ENCODE results near the gene WFS1. TPM values are rescaled to one million over a fixed set of nuclear protein-coding genes. Genes with fewer than 3 reads are reported as not detected.

WFS1 gene
- total RNA-seq, 4 donors from 2014 or later, result 31.5 to 124 (median 34.8) TPM

DNA sequence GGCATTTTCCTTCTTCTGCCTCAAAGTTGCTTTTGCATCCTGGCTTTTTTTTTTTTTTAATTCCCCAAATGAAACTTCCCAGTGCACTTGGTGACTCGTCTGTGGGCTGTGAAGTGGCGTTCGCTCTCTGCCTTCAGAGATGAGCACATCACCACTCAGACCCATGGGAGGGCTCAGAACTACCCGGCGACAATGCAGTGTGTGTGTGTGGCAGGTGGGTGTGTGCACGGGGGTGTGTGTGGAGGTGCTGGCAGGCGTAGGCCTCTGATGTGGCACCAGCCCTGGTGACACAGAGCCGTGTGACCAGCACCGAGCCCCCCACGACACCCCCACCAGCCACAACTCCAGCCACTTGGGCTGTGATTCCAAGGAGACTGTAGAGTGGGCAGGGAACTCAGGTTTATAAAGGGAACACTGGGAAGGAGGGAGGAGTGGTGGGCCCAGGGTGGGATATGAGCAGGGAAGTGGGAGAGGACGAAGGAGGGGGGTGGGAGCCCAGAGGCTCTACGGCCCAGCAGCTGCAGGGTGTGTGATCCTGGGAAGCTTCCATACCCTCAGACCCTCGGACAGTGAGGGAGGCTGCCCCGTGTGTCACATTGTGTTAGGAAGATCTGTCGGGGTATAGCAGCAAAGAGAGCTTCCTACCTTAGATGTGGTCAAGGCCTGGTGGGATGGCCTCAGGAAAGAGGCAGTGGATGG, 6.0 kb upstream of the WFS1 start:
- no peak for TF ChIP-seq POLR2AphosphoS5 (IDR thresholded peaks at IDR 0.05)
- TF ChIP-seq EP300 (IDR thresholded peaks at IDR 0.05), result no peak
- TF ChIP-seq POLR2A (IDR thresholded peaks at IDR 0.05), result no peak
- TF ChIP-seq CTCF (IDR thresholded peaks at IDR 0.05), result no peak
- no peaks in the 10 kb centered on the region for H3K27me3 ChIP-seq
- 76% methylated on average over 12 of the region's 15 CpGs for WGBS

DNA sequence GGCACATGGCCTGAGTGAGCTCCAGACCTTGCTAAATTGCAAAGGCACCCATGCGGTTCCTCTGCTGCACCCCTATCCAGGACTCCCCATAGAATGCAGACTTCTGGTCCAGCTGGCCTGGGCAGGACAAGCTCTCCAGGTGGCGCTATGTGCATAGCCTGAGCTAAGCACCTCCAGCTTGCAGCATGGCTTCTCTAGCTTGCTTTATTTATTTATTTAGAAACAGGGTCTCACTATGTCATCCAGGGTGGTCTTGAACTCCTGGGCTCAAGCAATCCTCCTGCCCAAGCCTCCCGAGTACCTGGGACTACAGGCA, 5.5 kb upstream of the WFS1 start:
- no peak for DNase-seq (ENCODE audit: low spot score in 2 of 2)
- Histone ChIP-seq H3K27ac (no peak overlapping the region), H3K9me3 (no peaks in the 10 kb centered on the region), H3K36me3 (no peaks in the 10 kb centered on the region), H3K4me3 (no peak overlapping the region), H3K4me1 (peaks cover 7% of the 10 kb centered on the region), H3K27me3 (no peaks in the 10 kb centered on the region)
- no peak for TF ChIP-seq POLR2AphosphoS5 (IDR thresholded peaks at IDR 0.05)
- peak in 1 of 2 donors; percentile 33 for TF ChIP-seq CTCF (IDR thresholded peaks at IDR 0.05)
- TF ChIP-seq EP300 (IDR thresholded peaks at IDR 0.05), result no peak
- WGBS, result 65% methylated on average over 2 of the region's 3 CpGs

More for the DNA sequence above, 6.0 kb upstream of the WFS1 start:
- Histone ChIP-seq H3K36me3 (no peaks in the 10 kb centered on the region), H3K4me1 (peaks cover 2% of the 10 kb centered on the region), H3K27ac (no peak overlapping the region), H3K9me3 (no peaks in the 10 kb centered on the region), H3K4me3 (no peak overlapping the region)
- DNase-seq (ENCODE audit: low spot score in 2 of 2), result no peak

DNA sequence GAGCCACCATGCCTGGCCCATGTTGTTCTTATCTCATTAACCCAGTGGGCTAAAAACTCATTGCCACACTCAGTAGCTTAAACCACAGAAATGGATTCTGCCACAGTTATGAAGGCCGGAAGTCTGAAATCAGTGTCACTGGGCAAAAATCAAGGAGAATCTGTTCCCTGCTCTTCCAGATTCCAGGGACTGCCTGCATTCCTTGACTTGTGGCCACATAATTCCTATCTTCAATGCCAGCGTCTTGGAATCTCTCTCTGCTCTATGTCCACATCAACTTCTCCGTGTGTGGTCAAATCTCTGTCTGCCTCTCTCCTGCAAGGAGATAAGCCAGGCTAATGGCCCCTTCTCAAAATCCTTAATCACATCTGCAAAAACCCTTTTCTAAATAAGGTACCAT, 4.1 kb upstream of the WFS1 start:
- TF ChIP-seq POLR2A (IDR thresholded peaks at IDR 0.05) (no peak), POLR2AphosphoS5 (IDR thresholded peaks at IDR 0.05) (no peak)

DNA sequence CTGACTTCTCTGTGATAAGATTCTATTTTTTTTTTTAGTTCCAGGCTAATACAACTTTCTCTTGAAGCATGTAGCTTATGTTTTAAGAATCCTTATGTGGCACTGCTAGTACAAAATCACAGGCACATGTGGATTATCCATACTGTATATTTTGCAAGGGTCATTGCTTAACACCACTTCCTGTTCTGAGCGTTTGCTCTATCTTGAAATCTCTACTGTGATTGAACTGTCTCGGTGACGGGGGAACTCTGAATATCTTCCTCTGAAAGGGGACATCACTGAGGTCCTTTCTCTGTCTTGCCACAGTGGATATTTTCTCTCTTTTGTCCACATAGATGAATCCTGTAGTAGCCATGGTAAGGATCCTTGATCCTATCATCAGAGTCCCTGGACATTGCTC, 2.1 kb upstream of the WFS1 start:
- no peaks in the 10 kb centered on the region for H3K9me3 ChIP-seq
- peaks cover 34% of the 10 kb centered on the region for H3K4me1 ChIP-seq
- H3K36me3 ChIP-seq, result no peaks in the 10 kb centered on the region
- H3K27ac ChIP-seq, result no peak overlapping the region
- no peak for DNase-seq (ENCODE audit: low spot score in 2 of 2)
- H3K4me3 ChIP-seq, result no peak overlapping the region
- WGBS, result 57% methylated on average over 3 of the region's 3 CpGs
- TF ChIP-seq POLR2AphosphoS5 (IDR thresholded peaks at IDR 0.05) (no peak), POLR2A (IDR thresholded peaks at IDR 0.05) (no peak), EP300 (IDR thresholded peaks at IDR 0.05) (no peak), CTCF (IDR thresholded peaks at IDR 0.05) (no peak)
- H3K27me3 ChIP-seq, result no peaks in the 10 kb centered on the region

More for the DNA sequence above, 4.1 kb upstream of the WFS1 start:
- WGBS, result 86% methylated on average over 3 of the region's 3 CpGs
- Histone ChIP-seq H3K27ac (no peak overlapping the region), H3K9me3 (no peaks in the 10 kb centered on the region), H3K36me3 (no peaks in the 10 kb centered on the region), H3K27me3 (no peaks in the 10 kb centered on the region), H3K4me3 (no peak overlapping the region), H3K4me1 (peaks cover 16% of the 10 kb centered on the region)
- DNase-seq (ENCODE audit: low spot score in 2 of 2), result no peak

GRCh38 chr4:6268650-6269615, 717 bp upstream of the WFS1 start:
- Histone ChIP-seq H3K27me3 (no peaks in the 10 kb centered on the region), H3K4me3 (peak overlapping the region; percentile 80), H3K4me1 (peaks cover 47% of the 10 kb centered on the region), H3K36me3 (no peaks in the 10 kb centered on the region), H3K9me3 (no peaks in the 10 kb centered on the region), H3K27ac (no peak overlapping the region)
- 17% methylated on average over 21 of the region's 32 CpGs for WGBS
- TF ChIP-seq POLR2AphosphoS5 (IDR thresholded peaks at IDR 0.05) (no peak), POLR2A (IDR thresholded peaks at IDR 0.05) (no peak), EP300 (IDR thresholded peaks at IDR 0.05) (no peak), CTCF (IDR thresholded peaks at IDR 0.05) (no peak)
- DNase-seq (ENCODE audit: low spot score in 2 of 2), result no peak

Data from suprapubic skin (tissue), 4 donors.